DOHH2 (cell line): ENCODE measurements around the gene MRPL55.
A peak's percentile ranks its signal among the peaks of the same experiment; 100 is the strongest.

Experiments
- CTCF ChIP-seq: fragments of 200-600 bp; sonication (generic); IDR thresholded peaks from one replicate; pipeline ENCODE4 v1.5.1; 2014; ENCODE audit warnings: antibody characterized with exemption, mild to moderate bottlenecking, low read depth, low read length; ENCODE audit not compliant: poor library complexity, severe bottlenecking
- EZH2phosphoT487 ChIP-seq: fragments of 200-600 bp; sonication (generic); IDR thresholded peaks from 2 replicates; pipeline ENCODE4 v1.6.1; 2017; ENCODE audit warnings: borderline replicate concordance, mild to moderate bottlenecking, antibody characterized with exemption, low read length, moderate library complexity, mixed read lengths

DNA sequence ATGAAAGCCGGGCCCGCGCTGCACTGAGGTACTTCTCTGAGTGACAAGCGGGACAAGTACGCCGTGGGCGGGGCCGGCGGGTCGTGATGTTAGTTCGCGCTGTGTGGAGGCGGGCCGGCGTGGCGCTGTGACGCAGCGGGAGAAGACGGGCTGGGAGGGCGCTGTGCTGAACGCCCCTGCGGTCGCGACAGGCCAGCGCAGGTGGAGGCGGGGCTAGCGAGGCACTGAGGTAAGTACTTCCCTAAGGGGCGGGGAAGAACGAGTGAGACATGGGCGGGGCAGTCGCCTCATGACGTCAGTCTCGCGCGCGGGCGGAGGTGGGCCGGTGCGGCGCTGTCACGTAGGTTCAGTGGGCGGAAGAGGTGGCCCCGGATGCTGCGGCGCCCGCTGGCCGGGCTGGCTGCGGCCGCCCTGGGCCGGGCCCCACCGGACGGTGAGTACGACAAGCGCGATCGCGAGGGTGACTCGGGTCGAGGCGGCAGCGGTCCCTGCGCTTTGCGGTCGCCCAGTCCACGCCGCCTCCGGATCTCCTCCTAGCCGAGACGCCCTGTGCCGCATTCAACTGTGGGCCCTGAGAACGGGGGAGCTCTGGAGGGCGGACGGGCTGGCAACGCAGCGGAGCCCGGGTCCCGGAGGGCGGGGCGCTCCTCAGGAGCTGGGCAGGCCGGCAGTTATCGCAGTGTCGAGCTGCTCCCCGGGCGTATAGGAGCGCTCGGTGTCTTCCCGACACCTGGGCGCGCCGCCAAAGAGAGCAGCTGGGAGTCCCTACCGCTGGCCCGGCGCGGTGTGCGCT, 31.0 kb upstream of the MRPL55 start, which contains the start of gene GUK1:
- TF ChIP-seq CTCF (peak; percentile 12), EZH2phosphoT487 (no peak)
